ENCODE measurements around the gene SLC25A51.

Gene SLC25A51, protein sequence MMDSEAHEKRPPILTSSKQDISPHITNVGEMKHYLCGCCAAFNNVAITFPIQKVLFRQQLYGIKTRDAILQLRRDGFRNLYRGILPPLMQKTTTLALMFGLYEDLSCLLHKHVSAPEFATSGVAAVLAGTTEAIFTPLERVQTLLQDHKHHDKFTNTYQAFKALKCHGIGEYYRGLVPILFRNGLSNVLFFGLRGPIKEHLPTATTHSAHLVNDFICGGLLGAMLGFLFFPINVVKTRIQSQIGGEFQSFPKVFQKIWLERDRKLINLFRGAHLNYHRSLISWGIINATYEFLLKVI

DNA sequence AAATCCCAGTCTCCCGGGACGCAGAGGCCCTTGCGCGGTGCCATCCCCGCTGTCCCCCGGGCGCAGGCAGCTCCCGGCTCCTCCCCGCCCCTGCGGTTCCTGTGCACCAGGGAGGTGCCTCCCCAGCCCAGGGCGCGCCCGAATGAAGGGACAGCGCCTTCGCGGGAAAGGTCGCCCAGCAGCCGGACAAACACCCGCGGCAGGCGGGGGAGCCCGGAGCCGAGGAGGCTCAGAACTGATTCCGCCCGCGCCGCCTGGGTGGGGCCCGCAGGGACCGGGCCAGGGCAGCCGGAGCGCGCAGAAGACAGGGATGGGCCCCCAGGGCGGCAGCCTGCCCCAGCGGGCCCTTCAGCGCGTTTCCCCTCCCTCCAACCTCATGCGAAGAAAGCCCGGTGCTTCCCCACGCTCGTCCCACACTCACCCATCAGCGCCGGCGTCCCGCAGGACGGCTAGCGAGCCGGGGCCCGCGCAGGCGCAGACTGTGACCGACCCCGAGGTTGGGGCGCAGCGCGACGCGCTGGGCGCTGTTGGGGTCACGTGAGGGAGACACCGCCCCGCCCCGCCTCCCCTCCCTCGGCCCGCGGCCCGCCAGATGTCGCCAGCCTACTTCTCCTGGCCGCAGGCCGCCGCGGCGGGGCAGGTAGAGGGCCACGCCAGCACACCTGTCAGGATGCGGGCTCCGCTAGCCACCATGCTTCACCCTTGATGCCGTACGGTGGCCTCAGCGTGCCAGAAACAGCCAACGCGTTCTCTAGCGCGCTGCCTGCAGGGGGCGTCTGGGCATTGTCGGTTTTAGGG lies at the start of gene SLC25A51:
SLC25A51 (minus strand) TSS at position 481 of the 798 bp plus-strand sequence. CDS start 15,577 bp downstream, outside the sequence.
- DNase-seq (ENCODE audit: low read depth, low spot score), result peak; percentile 93
- TF ChIP-seq CTCF (IDR thresholded peaks at IDR 0.05; ENCODE audit: low read depth, low read length), result peak; percentile 95
- in situ Hi-C loops (cut with HindIII; ENCODE audit: low sequenced_read_pairs), result no loop called here
- H3K4me3 ChIP-seq (ENCODE audit: low read depth, low read length), result peak within 1 kb of the TSS; percentile 58

DNA sequence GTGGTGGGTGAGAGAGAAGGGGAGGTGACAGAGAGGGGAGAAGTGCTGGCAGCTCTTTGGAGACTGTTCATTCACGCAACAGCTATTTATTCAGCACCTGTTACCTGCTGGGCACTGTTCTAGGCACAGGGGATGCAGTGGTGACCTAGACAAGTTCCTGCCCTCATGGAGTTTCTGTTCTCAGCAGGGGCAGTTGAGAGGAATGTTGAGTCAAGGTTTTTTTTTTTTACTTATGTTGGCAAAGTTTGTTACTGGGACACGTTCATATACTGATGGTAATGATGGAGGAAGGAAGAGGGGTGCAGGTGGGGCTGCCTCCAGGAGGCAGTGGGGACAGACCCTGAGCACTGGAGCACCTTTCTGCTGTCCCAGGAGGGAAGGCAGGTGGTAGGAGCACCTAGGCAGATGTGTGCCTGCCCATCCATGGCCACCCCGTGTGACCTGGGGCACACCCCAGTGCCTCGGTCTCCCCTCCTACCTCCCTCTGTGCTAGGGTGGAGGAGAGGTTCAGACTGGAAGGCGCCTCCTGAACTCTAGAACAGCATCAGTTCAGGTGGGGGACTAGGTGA lies 49.4 kb upstream of the SLC25A51 start:
- no peak overlapping the region for H3K4me3 ChIP-seq (ENCODE audit: low read depth, low read length)
- DNase-seq (ENCODE audit: low read depth, low spot score), result no peak
- in situ Hi-C loops (cut with HindIII; ENCODE audit: low sequenced_read_pairs), result no loop called here
- no peak for TF ChIP-seq CTCF (IDR thresholded peaks at IDR 0.05; ENCODE audit: low read depth, low read length)

GRCh38 chr9:37952731-37953130 lies 48.8 kb upstream of the SLC25A51 start:
- in situ Hi-C loops (cut with HindIII; ENCODE audit: low sequenced_read_pairs), result no loop called here
- no peak overlapping the region for H3K4me3 ChIP-seq (ENCODE audit: low read depth, low read length)
- DNase-seq (ENCODE audit: low read depth, low spot score), result peak; percentile 59
- no peak for TF ChIP-seq CTCF (IDR thresholded peaks at IDR 0.05; ENCODE audit: low read depth, low read length)

GRCh38 chr9:37951671-37952449 lies 47.9 kb upstream of the SLC25A51 start:
- H3K4me3 ChIP-seq (ENCODE audit: low read depth, low read length), result no peak overlapping the region
- in situ Hi-C loops (cut with HindIII; ENCODE audit: low sequenced_read_pairs), result no loop called here
- DNase-seq (ENCODE audit: low read depth, low spot score), result no peak
- TF ChIP-seq CTCF (IDR thresholded peaks at IDR 0.05; ENCODE audit: low read depth, low read length), result no peak

DNA sequence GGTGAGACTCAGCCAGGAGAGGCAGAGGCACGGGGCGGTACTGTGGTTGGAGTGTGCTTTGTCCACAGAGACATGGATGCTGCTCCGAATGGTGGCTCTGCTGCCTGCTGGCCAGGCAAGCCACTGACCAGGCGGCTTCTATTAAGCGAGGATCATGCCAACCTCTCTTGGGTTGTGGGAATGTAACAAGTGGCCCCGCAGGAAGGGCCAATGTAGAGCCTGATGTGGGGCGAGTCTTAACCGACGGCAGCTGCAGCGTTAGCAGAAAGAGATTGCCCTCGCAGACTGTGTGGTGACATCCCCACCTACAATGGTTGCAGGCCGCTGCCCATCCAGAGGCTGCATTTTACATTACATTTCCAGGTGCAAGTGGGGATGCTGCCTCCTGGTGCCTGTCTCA lies 46.6 kb upstream of the SLC25A51 start:
- no peak for DNase-seq (ENCODE audit: low read depth, low spot score)
- no peak overlapping the region for H3K4me3 ChIP-seq (ENCODE audit: low read depth, low read length)
- no peak for TF ChIP-seq CTCF (IDR thresholded peaks at IDR 0.05; ENCODE audit: low read depth, low read length)
- in situ Hi-C loops (cut with HindIII; ENCODE audit: low sequenced_read_pairs), result no loop called here

DNA sequence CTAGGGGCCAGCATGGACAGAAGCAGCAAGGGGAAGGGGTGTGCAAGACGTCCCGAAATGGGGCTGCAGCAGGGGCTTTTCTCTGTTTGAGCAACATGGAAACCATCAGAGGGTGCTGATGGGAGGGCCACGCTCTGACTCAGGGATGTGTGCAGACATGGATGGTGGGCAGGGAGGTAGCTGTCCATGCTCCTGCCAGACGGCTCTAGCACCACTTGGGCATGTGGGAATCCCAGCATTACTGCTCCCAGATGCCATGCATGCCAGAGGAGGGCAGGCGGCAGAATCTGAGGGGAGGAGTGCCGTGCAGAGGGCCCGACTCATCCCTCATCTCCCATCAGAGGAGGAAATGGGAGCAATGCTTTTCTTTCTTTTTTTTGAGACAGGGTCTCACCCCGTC lies 45.6 kb upstream of the SLC25A51 start:
- no peak for DNase-seq (ENCODE audit: low read depth, low spot score)
- TF ChIP-seq CTCF (IDR thresholded peaks at IDR 0.05; ENCODE audit: low read depth, low read length), result no peak
- in situ Hi-C loops (cut with HindIII; ENCODE audit: low sequenced_read_pairs), result no loop called here

More for the DNA sequence above, 45.6 kb upstream of the SLC25A51 start:
- no peak overlapping the region for H3K4me3 ChIP-seq (ENCODE audit: low read depth, low read length)

Measured in astrocyte of the spinal cord (primary cell).